Smooth muscle cell (in vitro differentiated cells): ENCODE results near the gene MORN1. TPM values are rescaled to one million over a fixed set of nuclear protein-coding genes. Genes with fewer than 3 reads are reported as not detected.

Experiments used
- DNase-seq: peaks from one replicate; lab custom pipeline; 2025; ENCODE audit not compliant: unreplicated experiment; lab: John Stamatoyannopoulos, UW
- H2AFZ ChIP-seq: fragments of 200-600 bp; sonication (generic); 2 replicates; pipeline ENCODE4 v1.6.0; 2016; ENCODE audit warnings: antibody characterized with exemption, low read depth, mild to moderate bottlenecking
- H3F3A ChIP-seq: fragments of 200-600 bp; sonication (generic); 2 replicates; pipeline ENCODE4 v1.6.0; 2017; ENCODE audit warnings: antibody characterized with exemption, low read depth
- H3K27ac ChIP-seq: fragments of 200-600 bp; sonication (generic); 2 replicates; pipeline ENCODE4 v1.5.1; 2016; ENCODE audit warnings: low read depth, mild to moderate bottlenecking
- H3K27me3 ChIP-seq: fragments of 200-600 bp; sonication (generic); 2 replicates; pipeline ENCODE4 v1.6.1; 2016; ENCODE audit warnings: low read depth, mild to moderate bottlenecking
- H3K36me3 ChIP-seq: fragments of 200-600 bp; sonication (generic); 2 replicates; pipeline ENCODE4 v1.5.1; 2016; ENCODE audit warnings: low read depth
- H3K4me1 ChIP-seq: fragments of 200-600 bp; sonication (generic); 2 replicates; pipeline ENCODE4 v1.5.1; 2016; ENCODE audit warnings: low read depth
- H3K4me2 ChIP-seq: fragments of 200-600 bp; sonication (generic); 2 replicates; pipeline ENCODE4 v1.6.0; 2016; ENCODE audit warnings: mild to moderate bottlenecking
- H3K4me3 ChIP-seq: fragments of 200-600 bp; sonication (generic); 2 replicates; pipeline ENCODE4 v1.5.1; 2016; ENCODE audit warnings: mild to moderate bottlenecking
- H3K79me2 ChIP-seq: fragments of 200-600 bp; sonication (generic); 2 replicates; pipeline ENCODE4 v1.6.0; 2016; ENCODE audit warnings: low read depth, mild to moderate bottlenecking
- H3K9ac ChIP-seq: fragments of 200-600 bp; sonication (generic); 2 replicates; pipeline ENCODE4 v1.6.0; 2016; ENCODE audit warnings: low read depth
- H3K9me3 ChIP-seq: fragments of 200-600 bp; sonication (generic); replicated peaks from 2 replicates; pipeline ENCODE4 v1.5.1; 2016; ENCODE audit warnings: low read depth
- H4K20me1 ChIP-seq: fragments of 200-600 bp; sonication (generic); 2 replicates; pipeline ENCODE4 v1.6.0; 2016; ENCODE audit warnings: low read depth
- WGBS: methylation state at CpG from one replicate; pipeline ENCODE4 v1.1.7; 2016; ENCODE audit warnings: low lambda C conversion rate; 5-methylcytosine and 5-hydroxymethylcytosine counted together
- polyA plus RNA-seq: library from polyadenylated mRNA; unstranded; fragments of >200 nt; fragmentation: Nextera tagmentation; extraction: Ambion mirVana; gene quantifications from 2 replicates; pipeline ENCODE4 v1.2.1, GENCODE V29; 2016
- total RNA-seq: library from RNA; depleted of rRNA; stranded (reverse); fragments of >200 nt; gene quantifications from 2 replicates; pipeline ENCODE4 v1.2.3, GENCODE V29; 2014
- TF ChIP-seq, protein P1 (sequence below): fragments of 200-600 bp; sonication (generic); IDR thresholded peaks from 2 replicates; pipeline ENCODE4 v1.5.1; 2017; ENCODE audit warnings: borderline replicate concordance, mild to moderate bottlenecking, antibody characterized with exemption; ENCODE audit not compliant: insufficient read depth, poor library complexity, severe bottlenecking

MORN1 gene
- total and polyA plus RNA-seq, 2 experiments from 2014 or later, result 4.9 to 6.2 TPM

DNA sequence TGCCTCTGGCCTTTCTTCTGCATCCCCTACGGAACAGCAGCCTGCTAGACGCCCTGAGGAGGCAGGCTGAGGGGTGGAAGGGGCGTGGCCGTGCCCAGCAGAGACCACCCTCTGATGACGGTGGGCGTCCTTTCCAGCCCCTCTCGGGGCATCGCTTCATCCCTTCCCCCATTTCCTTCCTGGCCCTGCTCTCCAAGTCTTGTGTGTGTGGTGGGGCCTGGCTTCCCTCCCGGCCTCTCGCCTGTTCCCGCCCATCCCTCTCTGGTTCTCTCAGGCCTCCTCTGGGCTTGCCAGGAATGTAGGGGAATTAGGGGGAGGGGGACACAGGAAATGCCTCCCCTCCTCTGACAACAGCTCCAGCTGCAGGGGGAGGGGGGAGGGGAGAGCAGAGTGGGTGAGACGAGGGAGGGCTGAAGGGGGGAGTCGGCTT is 112.1 kb downstream of the MORN1 start:
- Histone ChIP-seq H3K36me3 (no peaks in the 10 kb centered on the region), H3K27me3 (no peaks in the 10 kb centered on the region), H3K4me3 (peak overlapping the region; percentile 9), H4K20me1 (peaks cover 78% of the 10 kb centered on the region), H3K4me1 (peaks cover 36% of the 10 kb centered on the region), H3K79me2 (peaks cover 76% of the 10 kb centered on the region), H3K4me2 (peak overlapping the region; percentile 80), H3K9me3 (no peaks in the 10 kb centered on the region), H3F3A (no peaks in the 10 kb centered on the region), H3K27ac (peak overlapping the region; percentile 63), H2AFZ (no peak overlapping the region), H3K9ac (no peak overlapping the region)
- TF ChIP-seq, protein P1, sequence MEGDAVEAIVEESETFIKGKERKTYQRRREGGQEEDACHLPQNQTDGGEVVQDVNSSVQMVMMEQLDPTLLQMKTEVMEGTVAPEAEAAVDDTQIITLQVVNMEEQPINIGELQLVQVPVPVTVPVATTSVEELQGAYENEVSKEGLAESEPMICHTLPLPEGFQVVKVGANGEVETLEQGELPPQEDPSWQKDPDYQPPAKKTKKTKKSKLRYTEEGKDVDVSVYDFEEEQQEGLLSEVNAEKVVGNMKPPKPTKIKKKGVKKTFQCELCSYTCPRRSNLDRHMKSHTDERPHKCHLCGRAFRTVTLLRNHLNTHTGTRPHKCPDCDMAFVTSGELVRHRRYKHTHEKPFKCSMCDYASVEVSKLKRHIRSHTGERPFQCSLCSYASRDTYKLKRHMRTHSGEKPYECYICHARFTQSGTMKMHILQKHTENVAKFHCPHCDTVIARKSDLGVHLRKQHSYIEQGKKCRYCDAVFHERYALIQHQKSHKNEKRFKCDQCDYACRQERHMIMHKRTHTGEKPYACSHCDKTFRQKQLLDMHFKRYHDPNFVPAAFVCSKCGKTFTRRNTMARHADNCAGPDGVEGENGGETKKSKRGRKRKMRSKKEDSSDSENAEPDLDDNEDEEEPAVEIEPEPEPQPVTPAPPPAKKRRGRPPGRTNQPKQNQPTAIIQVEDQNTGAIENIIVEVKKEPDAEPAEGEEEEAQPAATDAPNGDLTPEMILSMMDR, result no peak
- 13% methylated on average over 8 of the region's 13 CpGs for WGBS
- DNase-seq, result peak; percentile 32

DNA sequence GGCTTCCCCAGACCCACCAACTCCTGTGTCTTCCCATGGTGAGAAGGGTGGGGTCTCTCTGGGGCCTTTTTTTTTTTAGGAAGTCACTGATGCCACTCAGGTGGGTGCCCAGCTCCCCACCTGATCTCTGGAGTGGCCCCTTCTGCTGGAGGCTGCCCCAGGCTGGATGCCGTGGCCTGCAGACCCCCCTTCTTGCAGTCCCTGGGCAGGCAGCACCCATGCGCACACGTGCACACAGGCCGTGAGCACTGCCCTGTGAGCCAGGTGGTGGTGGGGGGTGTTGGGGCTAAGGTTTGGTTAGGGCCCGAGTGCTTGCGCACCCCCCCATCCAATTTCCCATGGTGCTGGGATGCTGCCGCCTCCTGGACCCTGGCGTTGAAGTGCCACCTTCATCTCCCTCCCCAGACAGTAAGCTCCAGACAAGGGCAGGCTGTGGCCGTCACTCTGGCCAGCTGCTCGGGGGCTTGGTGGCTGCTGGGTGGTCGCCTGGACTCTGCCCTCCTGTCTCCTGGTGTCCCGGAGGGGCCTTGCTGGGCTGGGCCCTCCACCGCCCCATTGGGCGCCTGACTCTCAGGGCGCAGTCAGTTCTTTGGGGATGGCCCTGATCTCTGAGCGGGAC is 112.7 kb downstream of the MORN1 start:
- H3K4me1 ChIP-seq, result peaks cover 38% of the 10 kb centered on the region

DNA sequence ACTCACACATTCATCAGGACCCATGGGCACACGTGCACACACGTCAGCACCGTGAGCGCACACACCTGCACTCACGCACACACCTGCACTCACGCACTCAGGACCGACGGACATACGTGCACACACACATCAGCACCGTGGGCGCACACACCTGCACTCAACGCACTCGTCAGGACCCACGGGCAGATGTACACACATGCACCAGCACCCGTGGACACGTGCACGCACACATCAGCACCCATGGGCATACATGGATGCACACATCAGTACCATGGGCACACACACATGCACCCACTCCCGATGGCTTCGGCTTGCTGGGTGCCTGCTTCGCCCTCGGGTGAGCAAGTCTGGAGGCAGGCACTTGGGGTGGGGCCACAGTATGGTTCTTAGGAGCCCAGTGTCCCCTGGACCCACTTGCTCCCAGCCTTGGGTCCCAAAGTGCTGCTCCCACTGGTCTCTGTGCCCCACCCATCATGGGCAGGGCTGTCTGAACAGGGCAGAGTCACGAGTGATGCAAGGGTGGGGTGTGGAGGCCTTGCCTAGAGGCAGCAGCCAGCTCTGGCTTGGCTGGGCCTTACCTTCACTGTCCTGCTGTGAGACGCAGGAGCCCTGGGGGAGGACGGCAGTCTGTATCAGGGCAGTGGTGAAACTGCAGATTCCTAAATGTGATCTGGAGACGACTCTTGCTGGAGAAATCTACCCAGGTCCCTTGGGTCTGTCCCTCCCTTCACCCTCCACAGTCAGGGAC is 113.4 kb downstream of the MORN1 start:
- no peak overlapping the region for H2AFZ ChIP-seq
- H3K79me2 ChIP-seq, result peaks cover 76% of the 10 kb centered on the region
- H3K36me3 ChIP-seq, result no peaks in the 10 kb centered on the region
- H3F3A ChIP-seq, result no peaks in the 10 kb centered on the region
- no peak overlapping the region for H3K9ac ChIP-seq
- 90% methylated on average over 25 of the region's 25 CpGs for WGBS
- peaks cover 78% of the 10 kb centered on the region for H4K20me1 ChIP-seq
- TF ChIP-seq, protein P1, result no peak
- H3K27me3 ChIP-seq, result no peaks in the 10 kb centered on the region
- H3K9me3 ChIP-seq, result no peaks in the 10 kb centered on the region
- H3K4me3 ChIP-seq, result no peak overlapping the region
- peak overlapping the region; percentile 80 for H3K4me2 ChIP-seq
- peaks cover 41% of the 10 kb centered on the region for H3K4me1 ChIP-seq
- peak overlapping the region; percentile 63 for H3K27ac ChIP-seq
- no peak for DNase-seq

More for the DNA sequence above, 112.7 kb downstream of the MORN1 start:
- TF ChIP-seq, protein P1, result no peak
- H3K4me2 ChIP-seq, result peak overlapping the region; percentile 80
- no peaks in the 10 kb centered on the region for H3F3A ChIP-seq
- DNase-seq, result no peak
- H2AFZ ChIP-seq, result no peak overlapping the region
- peak overlapping the region; percentile 63 for H3K27ac ChIP-seq
- peaks cover 78% of the 10 kb centered on the region for H4K20me1 ChIP-seq
- H3K9ac ChIP-seq, result no peak overlapping the region
- no peaks in the 10 kb centered on the region for H3K36me3 ChIP-seq
- H3K27me3 ChIP-seq, result no peaks in the 10 kb centered on the region
- no peak overlapping the region for H3K4me3 ChIP-seq
- H3K79me2 ChIP-seq, result peaks cover 76% of the 10 kb centered on the region
- H3K9me3 ChIP-seq, result no peaks in the 10 kb centered on the region
- WGBS, result 50% methylated on average over 16 of the region's 16 CpGs
